ENCODE measurements around the gene PHF20.
A peak's percentile ranks its signal among the peaks of the same experiment; 100 is the strongest.
"Not testable (repeated sequence)": the region's sequence is repeated elsewhere in the genome, so short reads cannot be mapped to it uniquely, and the experiment has no call there.

PHF20 gene

GRCh38 chr20:35975576-35976373 is 204.0 kb downstream of the PHF20 start:
- no peak for DNase-seq (ENCODE audit: low read depth in 2 of 2)

- no peak for DNase-seq (ENCODE audit: low read depth in 2 of 2)
These were observed 206.3 kb downstream of the PHF20 start for GRCh38 chr20:35978041-35978513.

- DNase-seq (ENCODE audit: low read depth in 2 of 2): no peak
These were observed 207.7 kb downstream of the PHF20 start for GRCh38 chr20:35979544-35979943.

- DNase-seq (ENCODE audit: low read depth in 2 of 2): no peak
These were observed 210.2 kb downstream of the PHF20 start for GRCh38 chr20:35981969-35982368.

- no peak for DNase-seq (ENCODE audit: low read depth in 2 of 2)
These were observed 212.6 kb downstream of the PHF20 start for GRCh38 chr20:35984382-35984781.

GRCh38 chr20:35985806-35986205 is 214.0 kb downstream of the PHF20 start:
- DNase-seq (ENCODE audit: low read depth in 2 of 2): no peak

- no peak for DNase-seq (ENCODE audit: low read depth in 2 of 2)
These were observed 217.2 kb downstream of the PHF20 start for GRCh38 chr20:35988910-35989463.

GRCh38 chr20:35991142-35991771 is 219.4 kb downstream of the PHF20 start:
- DNase-seq (ENCODE audit: low read depth in 2 of 2): no peak

GRCh38 chr20:35992713-35993335 is 221.0 kb downstream of the PHF20 start:
- DNase-seq (ENCODE audit: low read depth in 2 of 2): no peak

- DNase-seq (ENCODE audit: low read depth in 2 of 2): peak; percentile 66 to 71
These were observed 223.2 kb downstream of the PHF20 start for GRCh38 chr20:35994994-35995453.

GRCh38 chr20:35996492-35996891 is 224.7 kb downstream of the PHF20 start:
- DNase-seq (ENCODE audit: low read depth in 2 of 2): not testable (repeated sequence)

Data from stimulated activated CD4-positive, alpha-beta T cell treated with anti-CD3 and anti-CD28 coated beads, Interleukin-1b, Interleukin-23, amount 100 ng/mL, for 1 hour (primary cell).